Loucy (cell line): ENCODE measurements around the gene CFAP43.

ENCODE experiments used
- CTCF ChIP-seq: fragments of 200-600 bp; sonication (generic); conservative IDR thresholded peaks from 2 replicates; pipeline ENCODE4 v1.5.1; 2014; ENCODE audit warnings: mild to moderate bottlenecking, antibody characterized with exemption, low read length
- EZH2phosphoT487 ChIP-seq: fragments of 200-600 bp; IDR thresholded peaks from 2 replicates; pipeline ENCODE4 v1.6.1; 2018; ENCODE audit warnings: antibody characterized with exemption, mild to moderate bottlenecking, moderate library complexity, borderline replicate concordance

- TF ChIP-seq CTCF: no peak
- TF ChIP-seq EZH2phosphoT487: no peak
Observed at GRCh38 chr10:104267721-104268404, 35.7 kb upstream of the CFAP43 start.
